HCT116 (cell line): ENCODE measurements around the gene CD300C.

Experiments used
- POLR2A ChIP-seq: IDR thresholded peaks from 2 replicates; pipeline ENCODE4 v1.7.0; 2011; ENCODE audit warnings: borderline replicate concordance; ENCODE audit not compliant: insufficient read depth, insufficient read length; ENCODE audit errors: extremely low read depth
- TF ChIP-seq, protein P1 (sequence below): IDR thresholded peaks from 2 replicates; pipeline ENCODE4 v1.6.1; 2012; ENCODE audit warnings: low read depth
- TF ChIP-seq, protein P2 (sequence below), 3 experiments: fragments of 200-600 bp in 1 of 3; sonication (generic) in 1 of 3; IDR thresholded peaks in 2 of 3; conservative IDR thresholded peaks in 1 of 3; 2 replicates each; pipeline ENCODE4 v1.5.1; 2012 to 2017; ENCODE audit warnings: low read depth in 2 of 3, low read length in 2 of 3, antibody characterized with exemption in 1 of 3, borderline replicate concordance in 1 of 3, control low read depth in 1 of 3, mild to moderate bottlenecking in 1 of 3, mixed read lengths in 1 of 3, mixed run types in 1 of 3, moderate library complexity in 1 of 3; ENCODE audit not compliant: insufficient read depth in 1 of 3
- TF ChIP-seq, protein P3 (sequence below): IDR thresholded peaks from 2 replicates; pipeline ENCODE4 v1.6.1; 2012

DNA sequence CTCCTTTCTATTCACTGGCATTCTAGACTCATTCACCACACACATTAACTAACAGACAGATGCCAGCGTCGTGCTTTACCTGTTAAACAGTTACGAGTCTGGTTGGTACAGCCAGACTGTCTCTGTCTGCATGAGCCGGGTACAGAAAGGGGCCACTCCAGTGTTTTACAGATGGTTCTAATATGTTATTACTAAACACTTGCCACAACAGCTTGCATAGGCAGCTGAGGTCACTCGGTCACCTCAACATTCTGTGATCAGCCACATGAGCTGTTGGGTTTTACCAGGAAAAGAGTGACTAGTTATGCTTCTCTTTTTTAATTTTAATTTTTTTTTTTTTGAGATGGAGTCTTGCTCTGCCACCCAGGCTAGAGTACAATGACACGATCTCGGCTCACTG, 54.3 kb downstream of the CD300C start:
- TF ChIP-seq, protein P1, sequence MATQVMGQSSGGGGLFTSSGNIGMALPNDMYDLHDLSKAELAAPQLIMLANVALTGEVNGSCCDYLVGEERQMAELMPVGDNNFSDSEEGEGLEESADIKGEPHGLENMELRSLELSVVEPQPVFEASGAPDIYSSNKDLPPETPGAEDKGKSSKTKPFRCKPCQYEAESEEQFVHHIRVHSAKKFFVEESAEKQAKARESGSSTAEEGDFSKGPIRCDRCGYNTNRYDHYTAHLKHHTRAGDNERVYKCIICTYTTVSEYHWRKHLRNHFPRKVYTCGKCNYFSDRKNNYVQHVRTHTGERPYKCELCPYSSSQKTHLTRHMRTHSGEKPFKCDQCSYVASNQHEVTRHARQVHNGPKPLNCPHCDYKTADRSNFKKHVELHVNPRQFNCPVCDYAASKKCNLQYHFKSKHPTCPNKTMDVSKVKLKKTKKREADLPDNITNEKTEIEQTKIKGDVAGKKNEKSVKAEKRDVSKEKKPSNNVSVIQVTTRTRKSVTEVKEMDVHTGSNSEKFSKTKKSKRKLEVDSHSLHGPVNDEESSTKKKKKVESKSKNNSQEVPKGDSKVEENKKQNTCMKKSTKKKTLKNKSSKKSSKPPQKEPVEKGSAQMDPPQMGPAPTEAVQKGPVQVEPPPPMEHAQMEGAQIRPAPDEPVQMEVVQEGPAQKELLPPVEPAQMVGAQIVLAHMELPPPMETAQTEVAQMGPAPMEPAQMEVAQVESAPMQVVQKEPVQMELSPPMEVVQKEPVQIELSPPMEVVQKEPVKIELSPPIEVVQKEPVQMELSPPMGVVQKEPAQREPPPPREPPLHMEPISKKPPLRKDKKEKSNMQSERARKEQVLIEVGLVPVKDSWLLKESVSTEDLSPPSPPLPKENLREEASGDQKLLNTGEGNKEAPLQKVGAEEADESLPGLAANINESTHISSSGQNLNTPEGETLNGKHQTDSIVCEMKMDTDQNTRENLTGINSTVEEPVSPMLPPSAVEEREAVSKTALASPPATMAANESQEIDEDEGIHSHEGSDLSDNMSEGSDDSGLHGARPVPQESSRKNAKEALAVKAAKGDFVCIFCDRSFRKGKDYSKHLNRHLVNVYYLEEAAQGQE: no peak
- TF ChIP-seq, protein P2, sequence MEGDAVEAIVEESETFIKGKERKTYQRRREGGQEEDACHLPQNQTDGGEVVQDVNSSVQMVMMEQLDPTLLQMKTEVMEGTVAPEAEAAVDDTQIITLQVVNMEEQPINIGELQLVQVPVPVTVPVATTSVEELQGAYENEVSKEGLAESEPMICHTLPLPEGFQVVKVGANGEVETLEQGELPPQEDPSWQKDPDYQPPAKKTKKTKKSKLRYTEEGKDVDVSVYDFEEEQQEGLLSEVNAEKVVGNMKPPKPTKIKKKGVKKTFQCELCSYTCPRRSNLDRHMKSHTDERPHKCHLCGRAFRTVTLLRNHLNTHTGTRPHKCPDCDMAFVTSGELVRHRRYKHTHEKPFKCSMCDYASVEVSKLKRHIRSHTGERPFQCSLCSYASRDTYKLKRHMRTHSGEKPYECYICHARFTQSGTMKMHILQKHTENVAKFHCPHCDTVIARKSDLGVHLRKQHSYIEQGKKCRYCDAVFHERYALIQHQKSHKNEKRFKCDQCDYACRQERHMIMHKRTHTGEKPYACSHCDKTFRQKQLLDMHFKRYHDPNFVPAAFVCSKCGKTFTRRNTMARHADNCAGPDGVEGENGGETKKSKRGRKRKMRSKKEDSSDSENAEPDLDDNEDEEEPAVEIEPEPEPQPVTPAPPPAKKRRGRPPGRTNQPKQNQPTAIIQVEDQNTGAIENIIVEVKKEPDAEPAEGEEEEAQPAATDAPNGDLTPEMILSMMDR (IDR thresholded peaks at IDR 0.05 in 2 of 3, conservative IDR thresholded peaks at IDR 0.05 in 1 of 3; ENCODE audit: borderline replicate concordance in 1 of 3, insufficient read depth in 1 of 3, low read depth in 2 of 3, low read length in 2 of 3): no peak
- TF ChIP-seq, protein P3, sequence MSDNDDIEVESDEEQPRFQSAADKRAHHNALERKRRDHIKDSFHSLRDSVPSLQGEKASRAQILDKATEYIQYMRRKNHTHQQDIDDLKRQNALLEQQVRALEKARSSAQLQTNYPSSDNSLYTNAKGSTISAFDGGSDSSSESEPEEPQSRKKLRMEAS: no peak
- no peak for TF ChIP-seq POLR2A
